OCI-LY1 (cell line): Measurements from ENCODE around the gene CRISP2.

Source experiments
- H2AFZ ChIP-seq: fragments of 200-600 bp; sonication (generic), shearing (Covaris generic); 2 replicates; pipeline ENCODE4 v1.6.0; 2014; ENCODE audit warnings: antibody characterized with exemption, mild to moderate bottlenecking, low read length
- H3F3A ChIP-seq: fragments of 200-600 bp; sonication (generic), shearing (Covaris generic); 2 replicates; pipeline ENCODE4 v1.6.0; 2014; ENCODE audit warnings: mild to moderate bottlenecking, antibody characterized with exemption, low read length, moderate library complexity; ENCODE audit not compliant: insufficient read depth
- H3K27ac ChIP-seq: fragments of 200-600 bp; sonication (generic); 2 replicates; pipeline ENCODE4 v1.5.1; 2014; ENCODE audit warnings: low read length, mixed run types, mild to moderate bottlenecking, low read depth; ENCODE audit not compliant: poor library complexity, severe bottlenecking
- H3K27me3 ChIP-seq: fragments of 200-600 bp; sonication (generic); 2 replicates; pipeline ENCODE4 v1.6.0; 2014; ENCODE audit warnings: antibody characterized with exemption, mild to moderate bottlenecking, low read length, moderate library complexity; ENCODE audit not compliant: insufficient read depth
- H3K36me3 ChIP-seq: fragments of 200-600 bp; sonication (generic); 2 replicates; pipeline ENCODE4 v1.6.1; 2014; ENCODE audit warnings: mild to moderate bottlenecking, antibody characterized with exemption, low read length, moderate library complexity, mixed read lengths; ENCODE audit not compliant: insufficient read depth
- H3K4me1 ChIP-seq: fragments of 200-600 bp; sonication (generic); 2 replicates; pipeline ENCODE4 v1.5.1; 2014; ENCODE audit warnings: mild to moderate bottlenecking, low read length, moderate library complexity; ENCODE audit not compliant: insufficient read depth, severe bottlenecking
- H3K4me2 ChIP-seq: fragments of 200-600 bp; sonication (generic), shearing (Covaris generic); 2 replicates; pipeline ENCODE4 v1.6.1; 2014; ENCODE audit warnings: low read length
- H3K4me3 ChIP-seq: fragments of 200-600 bp; sonication (generic); 2 replicates; pipeline ENCODE4 v1.5.1; 2014; ENCODE audit warnings: low read length, low read depth, mild to moderate bottlenecking, mixed read lengths; ENCODE audit not compliant: poor library complexity, severe bottlenecking
- H3K79me2 ChIP-seq: fragments of 200-600 bp; shearing (Covaris generic); 2 replicates; pipeline ENCODE4 v1.6.1; 2016; ENCODE audit warnings: mixed run types, low read length, mixed read lengths; ENCODE audit not compliant: insufficient read depth
- H3K9ac ChIP-seq: fragments of 200-600 bp; sonication (generic), shearing (Covaris generic); 2 replicates; pipeline ENCODE4 v1.6.1; 2014; ENCODE audit warnings: mild to moderate bottlenecking, low read length, mixed read lengths
- H3K9me2 ChIP-seq: fragments of 200-600 bp; sonication (generic), shearing (Covaris generic); 2 replicates; pipeline ENCODE4 v1.6.1; 2014; ENCODE audit warnings: low read depth, mild to moderate bottlenecking, low read length, mixed read lengths
- H3K9me3 ChIP-seq: fragments of 200-600 bp; shearing (Covaris generic); 2 replicates; pipeline ENCODE4 v1.6.1; 2014; ENCODE audit warnings: low read length, mixed read lengths
- H4K20me1 ChIP-seq: fragments of 200-600 bp; sonication (generic), shearing (Covaris generic); 2 replicates; pipeline ENCODE4 v1.6.0; 2016; ENCODE audit warnings: mild to moderate bottlenecking, low read length; ENCODE audit not compliant: insufficient read depth
- CTCF ChIP-seq: fragments of 200-600 bp; sonication (generic), shearing (Covaris generic); IDR thresholded peaks from 2 replicates; pipeline ENCODE4 v1.5.1; 2017; ENCODE audit warnings: mild to moderate bottlenecking, antibody characterized with exemption, low read length, moderate library complexity, mixed read lengths
- EZH2 ChIP-seq: fragments of 200-600 bp; sonication (generic), shearing (Covaris generic); IDR thresholded peaks from 2 replicates; pipeline ENCODE4 v1.8.0; 2017; ENCODE audit warnings: borderline replicate concordance, mixed run types, mild to moderate bottlenecking, antibody characterized with exemption, low read length, moderate library complexity, mixed read lengths

Gene CRISP2

GRCh38 chr6:49692534-49692933 is 20.8 kb downstream of the CRISP2 start:
- Histone ChIP-seq H3K27me3 (no peaks in the 10 kb centered on the region), H4K20me1 (no peaks in the 10 kb centered on the region), H3K4me1 (no peaks in the 10 kb centered on the region), H3F3A (no peaks in the 10 kb centered on the region), H3K4me2 (no peak overlapping the region), H3K9me3 (no peaks in the 10 kb centered on the region), H3K27ac (no peak overlapping the region), H3K79me2 (no peaks in the 10 kb centered on the region), H3K9ac (no peak overlapping the region), H2AFZ (no peak overlapping the region), H3K9me2 (no peaks in the 10 kb centered on the region), H3K4me3 (no peak overlapping the region), H3K36me3 (no peaks in the 10 kb centered on the region; the same call in 1 of the 2 replicates)
- TF ChIP-seq EZH2 (no peak), CTCF (no peak)

DNA sequence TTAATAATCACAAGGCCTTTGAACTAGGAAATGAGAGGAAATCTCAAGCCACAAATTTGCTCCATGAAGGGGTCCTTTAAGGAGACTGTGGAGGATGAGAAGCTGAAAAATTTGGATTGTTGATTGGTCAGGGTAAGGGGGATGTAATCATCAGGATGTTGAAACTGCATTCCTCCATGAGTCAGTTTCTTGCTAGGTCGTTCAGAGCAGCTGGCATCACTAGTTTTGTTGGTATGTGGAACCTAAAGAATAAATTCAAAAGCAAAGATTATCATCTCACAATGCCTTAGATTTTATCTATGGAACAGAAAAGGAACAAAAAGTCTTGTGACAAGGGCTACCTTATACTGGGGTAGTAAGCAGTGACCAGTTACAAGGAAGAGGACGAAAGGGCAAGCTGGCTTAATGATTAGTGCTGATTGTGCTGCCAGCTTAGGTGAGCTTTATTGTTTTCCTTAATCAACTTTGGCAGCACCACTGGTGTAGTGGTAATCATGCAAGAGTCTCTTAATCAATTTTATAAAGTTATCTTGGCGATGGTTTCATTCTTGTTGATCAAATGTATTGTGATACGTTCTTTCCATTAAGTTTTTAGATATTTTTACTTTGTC is 36.6 kb downstream of the CRISP2 start:
- Histone ChIP-seq H4K20me1 (no peaks in the 10 kb centered on the region), H3K27me3 (no peaks in the 10 kb centered on the region), H3K4me2 (no peak overlapping the region), H3K79me2 (no peaks in the 10 kb centered on the region), H2AFZ (no peak overlapping the region), H3K9ac (no peak overlapping the region), H3K4me3 (no peak overlapping the region), H3K9me3 (no peaks in the 10 kb centered on the region), H3K4me1 (no peaks in the 10 kb centered on the region), H3K36me3 (no peaks in the 10 kb centered on the region), H3K9me2 (no peaks in the 10 kb centered on the region), H3F3A (no peaks in the 10 kb centered on the region), H3K27ac (no peak overlapping the region)
- no peak for TF ChIP-seq CTCF
- TF ChIP-seq EZH2: no peak

- H3K36me3 ChIP-seq: no peaks in the 10 kb centered on the region
- H4K20me1 ChIP-seq: no peaks in the 10 kb centered on the region
- no peak overlapping the region for H2AFZ ChIP-seq
- no peaks in the 10 kb centered on the region for H3K4me1 ChIP-seq
- H3K27ac ChIP-seq: no peak overlapping the region
- no peak overlapping the region for H3K9ac ChIP-seq
- H3K9me3 ChIP-seq: no peaks in the 10 kb centered on the region
- no peaks in the 10 kb centered on the region for H3K79me2 ChIP-seq
- no peaks in the 10 kb centered on the region for H3K9me2 ChIP-seq
- H3K27me3 ChIP-seq: no peaks in the 10 kb centered on the region
- H3F3A ChIP-seq: no peaks in the 10 kb centered on the region
- TF ChIP-seq EZH2 (no peak), CTCF (no peak)
- H3K4me3 ChIP-seq: no peak overlapping the region
- H3K4me2 ChIP-seq: no peak overlapping the region
Observed at GRCh38 chr6:49675816-49676215, 37.5 kb downstream of the CRISP2 start.
